Lower leg skin (tissue), 4 donors: ENCODE measurements around the gene RNASEH2A. TPM values are rescaled to one million over a fixed set of nuclear protein-coding genes. Genes with fewer than 3 reads are reported as not detected.

Experiments used
- DNase-seq, 2 donors: peaks; one replicate each; pipeline ENCODE4 v3.0.0-alpha.2; 2019; ENCODE audit warnings: low spot score in 2 of 2
- H3K4me3 ChIP-seq: fragments of 200-600 bp; sonication (generic); 2 replicates; pipeline ENCODE4 v1.5.1; 2017; ENCODE audit warnings: mild to moderate bottlenecking, low read depth; ENCODE audit not compliant: poor library complexity, severe bottlenecking
- POLR2A ChIP-seq, 2 donors: fragments of 450-650 bp; IDR thresholded peaks; one replicate each; pipeline ENCODE4 v1.6.1; 2016 to 2017; ENCODE audit warnings: antibody characterized with exemption in 2 of 2, mild to moderate bottlenecking in 1 of 2, moderate library complexity in 1 of 2
- WGBS, 2 donors: methylation state at CpG; one replicate each; pipeline ENCODE4 v1.1.5; 2018; 5-methylcytosine and 5-hydroxymethylcytosine counted together
- intact Hi-C: fragments of 100-400 bp; cut with DNase I; formaldehyde crosslinking; loops from one replicate; pipeline ENCODE4 v1.15.0; 2023; ENCODE audit warnings: low total_unique reads
- total RNA-seq, 4 donors: library from RNA; depleted of rRNA; stranded (reverse); fragments of >200 nt; gene quantifications; one replicate each; pipeline ENCODE4 v1.1.0, GENCODE V29; 2016
- TF ChIP-seq, protein P1 (sequence below), 3 donors: fragments of 450-650 bp; IDR thresholded peaks; one replicate each; pipeline ENCODE4 v1.5.1; 2016; ENCODE audit warnings: antibody characterized with exemption in 3 of 3, mild to moderate bottlenecking in 3 of 3, moderate library complexity in 2 of 3

Gene RNASEH2A
- total RNA-seq = 1 to 10 TPM; 3.3 to 7.8 (median 5.9) TPM

DNA sequence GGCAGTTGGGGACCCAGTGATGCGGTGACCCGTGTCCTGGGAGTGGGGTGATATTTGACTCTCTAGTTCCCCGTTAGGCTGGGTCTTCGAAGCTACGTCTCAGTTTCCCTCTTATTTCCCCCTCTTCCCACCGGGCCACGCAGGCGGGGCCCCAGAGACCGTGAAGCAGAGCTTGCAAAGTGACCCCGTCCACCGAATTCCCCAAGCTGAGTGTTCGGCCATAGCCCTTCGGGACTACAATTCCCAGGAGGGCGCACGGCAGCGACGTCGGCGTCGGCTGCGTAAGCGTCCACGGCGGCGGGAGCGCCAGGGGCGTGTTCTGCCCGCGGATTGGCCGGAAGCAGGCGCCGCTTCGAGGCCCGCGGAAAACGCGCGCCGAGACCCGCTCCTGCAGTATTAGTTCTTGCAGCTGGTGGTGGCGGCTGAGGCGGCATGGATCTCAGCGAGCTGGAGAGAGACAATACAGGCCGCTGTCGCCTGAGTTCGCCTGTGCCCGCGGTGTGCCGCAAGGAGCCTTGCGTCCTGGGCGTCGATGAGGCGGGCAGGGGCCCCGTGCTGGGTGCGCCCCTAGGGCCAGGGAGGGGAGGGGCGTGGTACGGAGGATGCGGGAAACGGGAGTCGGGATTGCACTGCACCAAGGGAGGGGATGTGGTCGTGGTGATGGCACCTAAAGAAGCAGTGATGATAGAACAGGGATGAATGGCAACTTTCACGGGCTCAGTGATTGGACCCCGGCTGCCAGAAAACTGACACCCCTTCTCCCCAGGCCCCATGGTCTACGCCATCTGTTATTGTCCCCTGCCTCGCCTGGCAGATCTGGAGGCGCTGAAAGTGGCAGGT is at the start of gene RNASEH2A:
RNASEH2A (plus strand) TSS at position 343 of the 840 bp plus-strand sequence; CDS start at position 433, 90 bp downstream.
- peak within 1 kb of the TSS; percentile 45 for H3K4me3 ChIP-seq
- peak; percentile 85 to 97 for DNase-seq
- whole genome bisulfite sequencing, 2 donors = 4% methylated on average over 55 to 64 of the region's 66 CpGs
- intact Hi-C loops = no loop called here
- TF ChIP-seq, protein P1, sequence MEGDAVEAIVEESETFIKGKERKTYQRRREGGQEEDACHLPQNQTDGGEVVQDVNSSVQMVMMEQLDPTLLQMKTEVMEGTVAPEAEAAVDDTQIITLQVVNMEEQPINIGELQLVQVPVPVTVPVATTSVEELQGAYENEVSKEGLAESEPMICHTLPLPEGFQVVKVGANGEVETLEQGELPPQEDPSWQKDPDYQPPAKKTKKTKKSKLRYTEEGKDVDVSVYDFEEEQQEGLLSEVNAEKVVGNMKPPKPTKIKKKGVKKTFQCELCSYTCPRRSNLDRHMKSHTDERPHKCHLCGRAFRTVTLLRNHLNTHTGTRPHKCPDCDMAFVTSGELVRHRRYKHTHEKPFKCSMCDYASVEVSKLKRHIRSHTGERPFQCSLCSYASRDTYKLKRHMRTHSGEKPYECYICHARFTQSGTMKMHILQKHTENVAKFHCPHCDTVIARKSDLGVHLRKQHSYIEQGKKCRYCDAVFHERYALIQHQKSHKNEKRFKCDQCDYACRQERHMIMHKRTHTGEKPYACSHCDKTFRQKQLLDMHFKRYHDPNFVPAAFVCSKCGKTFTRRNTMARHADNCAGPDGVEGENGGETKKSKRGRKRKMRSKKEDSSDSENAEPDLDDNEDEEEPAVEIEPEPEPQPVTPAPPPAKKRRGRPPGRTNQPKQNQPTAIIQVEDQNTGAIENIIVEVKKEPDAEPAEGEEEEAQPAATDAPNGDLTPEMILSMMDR (IDR thresholded peaks at IDR 0.05) = no peak
- TF ChIP-seq POLR2A (IDR thresholded peaks at IDR 0.05) = no peak

DNA sequence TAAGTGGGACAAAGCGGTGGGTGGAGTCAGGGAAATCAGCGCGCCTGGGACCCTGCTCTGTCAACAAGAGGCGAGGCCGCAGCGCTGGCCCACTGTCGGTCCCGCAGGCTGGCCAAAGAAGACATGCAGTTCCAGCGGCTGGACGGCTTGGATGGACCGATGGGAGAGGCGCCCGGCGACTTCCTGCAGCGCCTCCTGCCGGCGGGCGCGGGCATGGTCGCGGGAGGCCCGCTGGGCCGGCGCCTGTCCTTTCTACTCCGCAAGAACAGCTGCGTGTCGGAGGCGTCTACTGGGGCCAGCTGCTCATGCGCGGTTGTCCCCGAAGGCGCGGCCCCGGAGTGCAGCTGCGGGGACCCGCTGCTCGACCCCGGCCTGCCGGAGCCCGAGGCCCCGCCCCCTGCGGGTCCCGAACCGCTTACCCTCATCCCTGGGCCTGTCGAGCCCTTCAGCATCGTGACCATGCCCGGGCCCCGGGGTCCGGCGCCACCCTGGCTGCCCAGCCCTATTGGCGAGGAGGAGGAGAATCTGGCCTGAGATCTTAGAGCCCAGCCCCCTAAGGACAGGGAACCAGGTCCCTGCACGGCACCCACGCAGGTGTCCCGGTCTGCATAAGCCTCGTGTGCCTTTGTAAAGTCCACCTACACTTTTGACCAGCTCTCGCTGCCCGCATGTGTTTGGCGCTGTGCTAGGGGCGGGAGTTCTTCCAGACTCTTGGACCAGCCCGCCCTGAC is 48.7 kb upstream of the RNASEH2A start:
- DNase-seq = peak in 1 of 2 donors; percentile 92
- H3K4me3 ChIP-seq = no peak overlapping the region
- TF ChIP-seq POLR2A (IDR thresholded peaks at IDR 0.05) = no peak
- TF ChIP-seq, protein P1 (IDR thresholded peaks at IDR 0.05) = peak in 1 of 3 donors; percentile 53
- intact Hi-C loops = loop anchor here (2.0 kb wide), 1 partner anchor 41 kb away; no protein-coding TSS in a partner anchor
- WGBS, 2 donors = 19% methylated on average over 22 to 23 of the region's 60 CpGs

DNA sequence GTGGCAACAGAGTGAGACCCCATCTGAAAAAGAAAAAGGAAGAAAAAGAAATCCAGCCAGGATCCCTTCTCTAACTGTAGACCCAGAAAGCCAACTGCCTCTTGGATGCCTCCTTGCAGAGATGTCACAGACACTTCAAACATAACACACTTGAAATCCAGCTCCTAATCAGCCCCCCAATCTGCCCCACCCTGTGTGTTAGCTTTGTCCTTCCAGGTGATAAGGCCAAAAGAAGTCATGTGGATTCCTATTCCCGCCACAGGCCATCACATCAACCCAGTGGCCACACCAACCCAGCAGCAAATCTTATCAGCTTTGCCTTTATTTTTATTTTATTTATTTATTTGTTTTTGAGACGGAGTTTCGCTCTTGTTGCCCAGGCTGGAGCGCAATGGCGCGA is 46.7 kb upstream of the RNASEH2A start:
- WGBS, 2 donors = 86 to 88% methylated on average over 6 of the region's 6 CpGs
- intact Hi-C loops = no loop called here

DNA sequence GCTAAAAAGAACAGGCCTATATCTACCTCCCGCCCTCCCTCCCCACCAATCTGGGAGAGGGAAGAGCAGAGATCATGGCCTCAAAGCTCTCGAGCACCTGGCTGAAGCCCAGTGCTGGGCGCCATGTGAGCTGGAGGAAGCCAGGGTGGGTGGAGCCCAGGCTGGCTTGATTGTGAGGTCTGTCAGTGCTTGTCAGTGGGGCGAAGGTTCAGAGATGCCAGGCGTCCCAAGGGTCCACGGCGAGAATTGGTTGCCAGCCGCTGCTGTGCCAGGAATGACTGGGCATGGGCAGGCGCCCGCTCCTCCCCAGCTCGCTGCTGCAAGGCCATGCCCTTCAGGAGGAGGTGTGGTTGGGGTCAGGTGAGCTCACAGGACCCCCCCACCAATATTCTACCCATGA is 43.3 kb upstream of the RNASEH2A start:
- intact Hi-C loops = no loop called here
- H3K4me3 ChIP-seq = no peak overlapping the region
- DNase-seq = no peak
- WGBS, 2 donors = 83 to 92% methylated on average over 11 of the region's 11 CpGs
- no peak for TF ChIP-seq POLR2A (IDR thresholded peaks at IDR 0.05)
- TF ChIP-seq, protein P1 (IDR thresholded peaks at IDR 0.05) = no peak

More for the DNA sequence above, 46.7 kb upstream of the RNASEH2A start:
- no peak for DNase-seq
- TF ChIP-seq POLR2A (IDR thresholded peaks at IDR 0.05) = no peak
- TF ChIP-seq, protein P1 (IDR thresholded peaks at IDR 0.05) = no peak
- no peak overlapping the region for H3K4me3 ChIP-seq

DNA sequence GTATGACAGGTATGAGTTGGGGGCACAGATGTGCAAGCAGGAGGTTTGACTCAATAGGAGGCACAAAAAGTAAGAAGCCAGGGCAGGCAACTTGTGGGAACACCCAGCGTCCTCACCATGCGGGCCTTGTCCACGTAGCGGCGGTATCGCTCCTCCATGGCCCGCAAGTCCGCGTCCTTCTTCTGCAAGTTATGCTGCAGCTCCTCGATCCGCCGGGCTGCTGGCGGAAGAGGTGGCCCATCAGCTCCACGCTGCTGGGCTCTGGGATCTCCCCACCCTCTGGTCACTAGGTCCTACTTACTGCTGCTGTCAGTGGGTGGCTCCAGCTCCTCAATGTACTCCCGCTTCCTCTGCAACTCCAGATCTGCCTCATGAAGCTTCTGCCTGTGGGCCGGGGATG is 41.7 kb upstream of the RNASEH2A start:
- no peak for TF ChIP-seq POLR2A (IDR thresholded peaks at IDR 0.05)
- TF ChIP-seq, protein P1 (IDR thresholded peaks at IDR 0.05) = no peak
- intact Hi-C loops = loop anchor here (5.0 kb wide), 2 partner anchors 38 to 78 kb away; partner anchors contain the start of genes PRDX2 and THSD8
- H3K4me3 ChIP-seq = no peak overlapping the region
- 92 to 95% methylated on average over 16 of the region's 16 CpGs for WGBS, 2 donors
- DNase-seq = no peak
